Astrocyte (in vitro differentiated cells and primary cell): ENCODE measurements around the gene LSM7.

Source experiments
- CTCF ChIP-seq: IDR thresholded peaks from 2 replicates; pipeline ENCODE4 v1.5.1; 2011; ENCODE audit warnings: low read depth, mild to moderate bottlenecking, inconsistent platforms, low read length, moderate library complexity; ENCODE audit not compliant: insufficient read depth
- EZH2 ChIP-seq: IDR thresholded peaks from 2 replicates; pipeline ENCODE4 v1.6.1; 2012; ENCODE audit warnings: mild to moderate bottlenecking, low read length, inconsistent platforms; ENCODE audit not compliant: insufficient read depth

- no peak for TF ChIP-seq CTCF
- no peak for TF ChIP-seq EZH2
Measured at GRCh38 chr19:2296141-2296540, 32.2 kb downstream of the LSM7 start.
